WTC11 (cell line): ENCODE data around the gene NAV3.

Source experiments
- ATF3 ChIP-seq: sonication (generic); formaldehyde crosslinking; conservative IDR thresholded peaks from 2 replicates; pipeline ENCODE4 v1.8.1; 2022; ENCODE audit warnings: mild to moderate bottlenecking, missing genetic modification reagents
- CBFB ChIP-seq: sonication (generic); formaldehyde crosslinking; IDR thresholded peaks from 2 replicates; pipeline ENCODE4 v1.8.1; 2022; ENCODE audit warnings: mild to moderate bottlenecking, low read depth, missing genetic modification reagents
- CTCF ChIP-seq: fragments of 200-600 bp; IDR thresholded peaks from 2 replicates; pipeline ENCODE4 v1.8.0; 2022; ENCODE audit warnings: antibody characterized with exemption
- FOXP1 ChIP-seq: sonication (generic); formaldehyde crosslinking; IDR thresholded peaks from 2 replicates; pipeline ENCODE4 v1.8.0; 2022; ENCODE audit warnings: missing genetic modification reagents, mild to moderate bottlenecking, moderate library complexity, borderline replicate concordance
- MLX ChIP-seq: sonication (generic); formaldehyde crosslinking; IDR thresholded peaks from 2 replicates; pipeline ENCODE4 v1.8.1; 2023; ENCODE audit warnings: mild to moderate bottlenecking, missing genetic modification reagents, moderate library complexity
- NR2C2 ChIP-seq: sonication (generic); formaldehyde crosslinking; IDR thresholded peaks from 2 replicates; pipeline ENCODE4 v1.8.0; 2022; ENCODE audit warnings: mild to moderate bottlenecking, missing genetic modification reagents
- ZNF425 ChIP-seq: fragments of 250-450 bp; sonication (Bioruptor Pico); conservative IDR thresholded peaks from 2 replicates; pipeline ENCODE4 v1.9.0; 2021; ENCODE audit warnings: mild to moderate bottlenecking

GRCh38 chr12:77915071-77915600 lies 84.4 kb downstream of the NAV3 start:
- no peak for TF ChIP-seq CTCF
- no peak for TF ChIP-seq ZNF425
- TF ChIP-seq CBFB (CRISPR knock-in tag): no peak
- no peak for TF ChIP-seq FOXP1 (CRISPR knock-in tag)
- TF ChIP-seq MLX (CRISPR knock-in tag): no peak
- no peak for TF ChIP-seq ATF3 (CRISPR knock-in tag)
- TF ChIP-seq NR2C2 (CRISPR knock-in tag): no peak
